ENCODE measurements around the gene TMEM119.
"Not testable (repeated sequence)": the region's sequence is repeated elsewhere in the genome, so short reads cannot be mapped to it uniquely, and the experiment has no call there.

The TMEM119 gene

DNA sequence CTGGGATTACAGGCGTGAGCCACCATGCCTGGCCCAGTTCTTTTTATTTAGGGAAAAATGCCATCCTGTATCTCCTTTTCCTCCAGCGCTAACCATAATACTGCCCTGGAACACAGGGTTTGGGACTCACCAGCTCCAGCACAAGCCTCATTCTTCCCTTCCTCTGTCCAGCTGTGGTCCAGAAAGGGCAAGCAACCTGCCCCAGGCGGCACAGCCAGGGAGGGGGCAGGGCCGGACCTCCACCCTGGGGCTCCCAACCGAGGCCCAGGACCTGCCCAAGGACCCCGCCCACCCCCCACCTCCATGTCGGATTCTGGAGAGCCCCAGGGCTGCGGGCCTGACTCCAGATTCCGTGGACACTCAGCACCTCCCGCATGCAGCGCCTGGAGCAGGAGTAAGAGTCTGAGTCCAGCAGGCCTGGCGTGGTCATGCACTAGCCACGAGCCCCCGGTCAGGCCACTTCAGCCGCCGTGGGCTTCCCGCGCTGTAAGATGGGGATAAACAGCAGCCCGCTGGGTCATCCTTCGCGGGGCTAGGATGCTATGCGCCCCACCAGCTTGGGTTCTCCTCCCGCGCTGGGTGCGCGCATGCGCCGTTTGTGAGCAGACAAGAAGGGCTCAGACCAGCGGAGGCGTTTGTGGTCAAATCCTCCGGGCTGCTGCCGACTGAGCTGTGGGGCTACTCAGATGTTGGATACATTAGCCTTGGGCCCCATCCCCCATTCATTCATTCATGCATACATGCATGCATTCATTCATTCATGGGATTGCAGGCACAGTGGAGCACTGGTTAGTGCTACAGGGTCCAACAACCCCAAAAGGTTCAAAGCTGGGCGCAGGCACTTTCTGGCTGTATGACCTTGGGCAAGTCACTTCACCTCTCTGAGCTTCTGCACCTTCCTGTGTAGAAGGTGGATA lies 16.3 kb downstream of the TMEM119 start:
- peak; percentile 22 for DNase-seq

GRCh38 chr12:108580531-108580930 lies 17.4 kb downstream of the TMEM119 start:
- no peak for DNase-seq

DNA sequence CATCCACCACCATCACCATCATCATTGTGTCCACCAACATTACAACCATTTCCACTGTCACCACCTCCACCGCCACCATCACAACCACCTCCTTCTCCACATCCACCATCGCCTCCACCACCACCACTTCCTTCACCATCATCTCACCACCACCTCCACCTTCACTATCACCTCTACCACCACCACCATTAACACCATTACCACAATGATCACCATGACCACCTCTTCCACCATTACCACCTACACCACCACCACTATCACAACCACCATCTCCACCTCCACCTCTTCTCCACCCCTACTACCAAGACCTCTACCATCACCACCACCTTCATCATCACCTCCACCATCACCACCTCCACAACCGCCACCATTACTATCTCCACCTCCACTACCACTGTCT lies 19.1 kb downstream of the TMEM119 start:
- no peak for DNase-seq

GRCh38 chr12:108578264-108578663 lies 19.6 kb downstream of the TMEM119 start:
- DNase-seq = no peak

DNA sequence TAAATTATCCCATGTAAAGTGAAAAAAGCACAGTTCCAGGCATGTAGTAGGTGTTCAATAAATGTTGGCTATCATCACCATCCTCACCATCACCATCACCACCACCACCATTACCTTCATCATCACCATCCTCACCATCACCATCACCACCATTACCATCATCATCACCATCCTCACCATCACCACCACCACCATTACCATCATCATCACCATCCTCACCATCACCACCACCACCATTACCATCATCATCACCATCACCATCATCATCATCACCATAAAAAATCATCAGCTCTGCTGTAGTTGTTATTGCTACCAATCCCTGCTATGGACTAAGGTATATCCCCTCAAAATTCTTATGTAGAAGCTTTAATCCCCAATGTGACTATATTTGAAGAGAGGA lies 20.4 kb downstream of the TMEM119 start:
- DNase-seq = no peak

- DNase-seq = no peak
Measured at GRCh38 chr12:108576660-108577234, 21.1 kb downstream of the TMEM119 start.

DNA sequence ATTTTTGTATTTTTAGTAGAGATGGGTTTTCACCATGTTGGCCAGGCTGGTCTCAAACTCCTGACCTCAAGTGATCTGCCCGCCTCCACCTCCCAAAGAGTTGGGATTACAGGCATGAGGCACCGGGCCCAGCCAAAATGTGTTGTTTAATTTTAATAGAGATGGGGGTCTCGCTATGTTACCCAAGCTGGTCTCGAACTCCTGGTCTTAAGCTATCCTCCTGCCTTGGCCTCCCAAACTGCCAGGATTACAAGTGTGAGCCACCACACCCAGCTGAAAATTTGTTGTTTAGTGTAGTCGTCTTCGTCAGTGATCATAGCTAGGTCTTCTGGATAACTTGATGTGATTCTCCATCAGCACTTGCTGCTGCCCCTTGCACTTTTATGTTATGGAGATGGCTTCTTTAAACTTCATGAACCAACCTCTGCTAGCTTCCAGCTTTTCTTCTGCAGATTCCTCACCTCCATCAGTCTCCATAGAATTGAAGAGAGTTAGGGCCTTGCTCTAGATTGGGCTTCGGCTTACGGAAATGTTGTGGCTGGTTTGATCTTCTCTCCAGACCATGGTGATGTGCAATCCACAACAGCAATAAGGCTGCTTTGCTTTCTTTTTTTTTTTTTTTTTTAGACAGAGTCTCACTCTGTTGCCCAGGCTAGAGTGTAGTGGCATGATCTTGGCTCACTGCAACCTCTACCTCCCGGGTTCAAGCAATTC lies 22.5 kb downstream of the TMEM119 start:
- DNase-seq = no peak

DNA sequence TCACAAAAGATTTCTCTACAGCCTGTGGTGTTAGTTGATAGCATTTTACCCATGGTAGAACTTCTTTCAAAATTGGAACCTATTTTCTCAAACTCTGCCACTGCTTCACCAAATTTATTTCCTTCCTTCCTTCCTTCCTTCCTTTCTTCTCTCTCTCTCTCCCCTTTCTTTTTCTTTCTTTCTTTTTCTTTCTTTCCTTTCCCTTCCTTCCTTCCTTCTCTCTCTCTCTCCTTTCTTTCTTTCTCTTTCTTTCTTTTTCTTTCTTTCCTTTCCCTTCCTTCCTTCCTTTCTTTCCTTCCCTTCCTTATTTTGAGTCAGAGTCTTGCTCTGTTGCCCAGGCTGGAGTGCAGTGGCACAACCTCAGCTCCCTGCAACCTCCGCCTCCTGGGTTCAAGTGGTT lies 23.6 kb downstream of the TMEM119 start:
- not testable (repeated sequence) for DNase-seq

GRCh38 chr12:108573317-108573716 lies 24.6 kb downstream of the TMEM119 start:
- no peak for DNase-seq

- no peak for DNase-seq
Measured at GRCh38 chr12:108572166-108572790, 25.6 kb downstream of the TMEM119 start.

GRCh38 chr12:108571609-108572165 lies 26.2 kb downstream of the TMEM119 start:
- no peak for DNase-seq

GRCh38 chr12:108570743-108571608 lies 26.9 kb downstream of the TMEM119 start:
- DNase-seq = no peak

DNA sequence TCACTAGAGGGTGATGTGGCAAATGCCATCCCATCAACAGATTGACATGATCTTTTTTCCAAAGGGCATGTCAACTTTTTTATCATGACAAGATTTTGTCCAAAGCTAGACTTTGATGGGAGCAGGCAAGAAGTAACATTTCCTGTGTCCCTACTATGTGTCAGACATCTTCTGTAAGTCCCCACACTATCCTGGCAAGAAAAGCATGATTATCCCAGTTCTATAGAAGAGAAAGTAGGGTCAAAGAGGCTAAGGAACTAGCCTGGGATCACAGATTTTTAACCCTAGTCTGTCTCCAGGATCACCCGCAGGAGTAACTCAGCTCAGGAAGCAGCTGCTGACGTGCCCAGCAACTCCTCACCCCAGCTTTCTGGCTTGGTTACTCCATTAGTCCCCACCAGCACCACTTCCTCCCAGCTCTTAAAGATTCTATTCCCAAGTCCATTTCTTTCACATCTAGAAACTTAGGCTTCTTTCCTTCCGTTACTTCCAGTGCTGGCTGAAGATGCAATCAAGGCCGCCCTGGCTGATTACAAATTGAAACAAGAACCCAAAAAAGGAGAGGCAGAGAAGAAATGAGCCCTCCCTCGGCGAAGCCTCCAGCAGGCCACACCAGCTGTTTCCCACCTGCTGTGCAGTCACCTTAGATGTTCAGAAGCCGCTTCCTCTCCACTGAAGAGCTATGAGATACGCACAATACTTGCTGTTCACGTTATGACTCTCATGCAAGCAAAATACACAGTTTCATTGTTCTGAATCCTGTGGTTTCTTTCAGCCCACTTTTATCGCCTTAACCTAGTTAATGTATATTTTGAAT lies 29.3 kb downstream of the TMEM119 start:
- DNase-seq = no peak

GRCh38 chr12:108567406-108568337 lies 30.2 kb downstream of the TMEM119 start:
- DNase-seq = no peak

DNA sequence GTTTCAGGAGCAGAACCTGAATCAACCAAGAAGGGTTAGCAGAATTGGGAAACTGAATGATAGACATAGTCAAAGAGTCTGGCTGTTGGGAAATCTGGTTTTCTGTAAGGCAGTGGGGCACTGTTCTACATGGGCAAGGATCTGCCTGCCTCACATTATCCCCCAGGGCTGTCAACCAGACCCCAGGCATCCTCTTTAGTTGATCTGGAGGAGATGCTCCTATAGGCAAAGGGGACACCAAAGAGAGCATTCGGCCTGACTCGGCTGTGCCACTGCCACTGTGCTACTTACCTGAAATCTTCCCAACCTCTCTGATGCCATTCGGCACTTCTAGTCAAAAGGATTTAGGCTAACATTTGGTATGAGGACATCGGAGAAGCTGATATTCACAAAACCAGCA lies 31.4 kb downstream of the TMEM119 start:
- no peak for DNase-seq

DNA sequence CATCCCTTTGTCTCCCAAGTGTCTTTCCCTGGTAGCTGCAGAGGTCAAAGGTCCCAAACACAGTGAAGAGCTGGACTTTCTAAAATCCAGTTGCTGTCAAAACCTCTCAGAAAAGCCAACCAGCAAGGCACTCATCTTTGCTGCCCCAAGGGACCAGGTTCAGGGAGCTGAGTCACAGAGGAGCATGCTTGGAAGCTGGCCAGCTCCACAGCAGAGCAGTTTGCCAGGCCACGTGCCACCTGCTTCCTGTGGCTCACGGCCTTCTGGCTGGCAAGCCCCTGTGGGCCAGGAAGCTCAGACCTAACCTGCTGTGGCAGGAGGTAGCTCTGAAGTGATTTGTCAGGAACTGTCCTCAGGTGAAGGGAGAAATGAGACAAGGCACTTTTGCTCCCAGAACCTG lies 31.9 kb downstream of the TMEM119 start:
- no peak for DNase-seq

GRCh38 chr12:108565146-108565545 lies 32.7 kb downstream of the TMEM119 start:
- DNase-seq = no peak

DNA sequence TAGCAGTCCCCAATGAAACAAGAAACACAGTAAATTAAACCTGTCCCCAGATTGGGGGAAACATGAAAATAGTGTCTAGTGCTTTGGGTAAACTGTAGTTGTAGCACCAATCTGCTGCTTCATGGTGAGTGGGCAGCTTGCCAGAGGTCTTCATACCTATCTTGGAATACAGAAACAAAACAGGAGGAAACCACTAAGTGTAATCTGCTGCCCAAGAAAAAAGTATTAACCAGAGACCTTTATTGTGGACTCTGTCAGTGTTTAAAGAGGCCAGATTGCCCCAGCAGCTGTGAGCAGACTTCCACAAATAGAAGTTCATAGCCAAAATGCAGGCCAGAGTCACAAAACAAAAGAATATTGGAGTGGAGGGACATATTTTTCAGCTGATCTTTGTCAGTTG lies 33.2 kb downstream of the TMEM119 start:
- no peak for DNase-seq

DNA sequence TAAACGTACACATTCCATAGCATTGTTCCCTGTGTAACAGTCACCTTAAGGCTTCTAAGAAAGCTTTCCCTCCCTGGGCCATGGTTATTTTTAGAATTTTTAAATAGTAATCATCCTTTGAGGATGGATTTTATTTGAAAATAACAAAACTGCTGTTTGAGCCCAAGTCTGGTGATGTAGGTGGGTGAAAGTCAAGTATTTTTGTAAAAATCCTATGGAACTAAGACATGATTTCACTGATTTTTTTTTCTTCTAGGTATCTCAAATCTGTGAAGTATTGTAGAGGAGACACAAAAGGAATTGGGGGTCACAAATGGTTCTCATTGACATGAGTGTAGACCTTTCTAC lies 34.1 kb downstream of the TMEM119 start:
- DNase-seq = no peak
